Measurements from ENCODE around the gene KRTAP1-5.

DNA sequence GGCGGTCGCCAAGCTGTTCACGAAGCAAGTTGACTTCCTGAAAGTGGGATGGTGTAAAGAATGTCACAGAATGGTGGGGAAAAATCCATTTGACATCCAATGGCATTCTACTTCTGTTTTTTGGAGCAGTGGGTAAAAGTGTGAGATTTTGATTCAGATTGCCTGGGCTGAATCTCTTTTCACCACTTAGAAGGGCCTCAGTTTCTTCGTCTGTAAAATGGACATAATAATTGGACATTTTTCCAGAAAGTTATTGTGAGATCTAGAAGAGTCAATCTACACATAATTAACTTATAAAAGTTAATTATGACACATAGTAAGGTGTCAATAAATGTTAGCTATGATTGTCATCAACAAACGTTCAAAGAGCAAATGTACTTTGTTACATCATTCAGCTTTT, 45.9 kb downstream of the KRTAP1-5 start:
- no peak for TF ChIP-seq EZH2 (IDR thresholded peaks at IDR 0.05; ENCODE audit: borderline replicate concordance)
- TF ChIP-seq, protein P1, sequence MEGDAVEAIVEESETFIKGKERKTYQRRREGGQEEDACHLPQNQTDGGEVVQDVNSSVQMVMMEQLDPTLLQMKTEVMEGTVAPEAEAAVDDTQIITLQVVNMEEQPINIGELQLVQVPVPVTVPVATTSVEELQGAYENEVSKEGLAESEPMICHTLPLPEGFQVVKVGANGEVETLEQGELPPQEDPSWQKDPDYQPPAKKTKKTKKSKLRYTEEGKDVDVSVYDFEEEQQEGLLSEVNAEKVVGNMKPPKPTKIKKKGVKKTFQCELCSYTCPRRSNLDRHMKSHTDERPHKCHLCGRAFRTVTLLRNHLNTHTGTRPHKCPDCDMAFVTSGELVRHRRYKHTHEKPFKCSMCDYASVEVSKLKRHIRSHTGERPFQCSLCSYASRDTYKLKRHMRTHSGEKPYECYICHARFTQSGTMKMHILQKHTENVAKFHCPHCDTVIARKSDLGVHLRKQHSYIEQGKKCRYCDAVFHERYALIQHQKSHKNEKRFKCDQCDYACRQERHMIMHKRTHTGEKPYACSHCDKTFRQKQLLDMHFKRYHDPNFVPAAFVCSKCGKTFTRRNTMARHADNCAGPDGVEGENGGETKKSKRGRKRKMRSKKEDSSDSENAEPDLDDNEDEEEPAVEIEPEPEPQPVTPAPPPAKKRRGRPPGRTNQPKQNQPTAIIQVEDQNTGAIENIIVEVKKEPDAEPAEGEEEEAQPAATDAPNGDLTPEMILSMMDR (IDR thresholded peaks at IDR 0.05; ENCODE audit: poor library complexity) = no peak

Data from hepatocyte (in vitro differentiated cells).